Measurements from ENCODE around the gene MTMR3. TPM values are rescaled to one million over a fixed set of nuclear protein-coding genes. Genes with fewer than 3 reads are reported as not detected.

MTMR3 gene
- total RNA-seq, 2 donors from 2014 or later: 25.8 to 44.4 TPM

DNA sequence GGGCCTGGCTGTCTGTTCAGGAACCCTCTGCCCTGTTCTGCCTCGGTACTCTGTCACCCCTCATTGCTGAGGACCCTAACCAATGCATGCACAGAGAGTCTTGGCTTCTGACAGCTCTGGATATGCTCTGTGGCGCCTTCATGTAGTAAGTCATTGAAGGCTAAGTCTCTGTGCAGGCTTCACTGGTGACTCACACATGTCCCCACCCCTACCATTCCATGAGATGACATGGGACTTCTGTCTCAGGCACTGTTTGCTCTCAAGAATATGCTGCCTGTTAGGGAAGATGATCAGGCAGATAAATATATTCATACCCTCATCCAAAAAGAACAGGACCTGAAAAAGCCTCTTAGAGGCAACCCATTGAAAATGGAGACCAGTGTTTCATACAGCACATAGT is 153.7 kb downstream of the MTMR3 start:
- Mint-ChIP-seq H3K36me3 (no peaks in the 10 kb centered on the region), H3K27ac (peak overlapping the region in 1 of 2 donors; percentile 72), H3K9me3 (no peaks in the 10 kb centered on the region)
- ATAC-seq: no peak
- DNase-seq (ENCODE audit: low spot score in 2 of 2): no peak

DNA sequence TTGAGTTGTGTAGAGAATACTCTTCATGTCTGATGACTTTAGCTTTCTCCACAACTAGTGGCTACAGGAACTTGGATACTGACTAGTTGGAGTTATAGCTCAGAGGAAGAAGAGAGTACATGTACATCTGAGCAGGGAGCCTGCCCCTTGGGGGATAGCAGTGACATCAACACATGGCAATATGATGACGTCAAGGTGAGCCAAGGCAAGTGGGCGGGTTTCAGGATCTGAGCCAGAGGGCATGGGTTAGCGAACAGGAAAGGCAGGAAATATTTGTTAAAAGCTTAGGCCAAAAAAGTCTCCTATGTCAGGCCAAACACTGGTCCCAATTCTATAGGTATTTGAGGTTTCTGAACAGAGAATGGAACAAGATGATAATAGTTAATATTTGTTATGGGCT is 155.2 kb downstream of the MTMR3 start:
- Mint-ChIP-seq H3K36me3 (no peaks in the 10 kb centered on the region), H3K9me3 (no peaks in the 10 kb centered on the region), H3K27ac (no peak overlapping the region)
- ATAC-seq (no peak), DNase-seq (ENCODE audit: low spot score in 2 of 2) (no peak)

DNA sequence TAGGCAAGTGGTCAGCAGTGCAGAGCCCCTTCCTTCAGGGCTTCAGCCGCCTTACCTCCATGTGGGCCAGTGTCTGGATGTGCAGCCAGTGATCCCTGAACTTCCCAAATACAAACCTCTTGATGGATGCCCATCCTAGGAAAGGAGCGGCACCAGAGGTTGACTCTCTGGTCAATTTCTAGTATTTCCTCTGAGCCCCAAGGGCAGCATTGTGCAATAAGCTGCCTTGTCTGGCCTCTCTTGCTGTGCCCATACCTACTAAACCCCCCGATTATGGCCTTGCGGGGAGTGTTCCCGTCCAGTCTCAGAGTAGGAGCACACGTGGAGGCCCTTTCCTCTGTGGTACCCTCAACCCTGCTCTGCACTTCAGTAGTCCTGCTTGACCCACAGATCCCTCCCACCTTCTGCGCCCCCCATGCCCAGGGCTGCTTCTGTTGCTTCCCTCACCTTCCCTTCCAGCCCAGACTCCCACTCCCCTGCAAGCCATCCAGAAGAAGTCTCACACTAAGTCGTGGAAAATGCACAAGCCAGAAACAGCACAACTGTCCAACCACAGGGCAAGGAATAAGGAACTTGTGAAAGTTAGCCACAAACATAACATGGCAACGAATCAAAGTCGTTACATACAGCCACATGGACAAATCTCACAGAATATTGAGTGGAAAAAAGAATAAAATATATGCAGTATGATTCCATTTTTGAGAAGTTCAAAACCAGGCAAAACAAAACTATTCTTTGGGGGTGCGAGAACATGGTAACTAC is 157.7 kb downstream of the MTMR3 start:
- ATAC-seq: no peak

DNA sequence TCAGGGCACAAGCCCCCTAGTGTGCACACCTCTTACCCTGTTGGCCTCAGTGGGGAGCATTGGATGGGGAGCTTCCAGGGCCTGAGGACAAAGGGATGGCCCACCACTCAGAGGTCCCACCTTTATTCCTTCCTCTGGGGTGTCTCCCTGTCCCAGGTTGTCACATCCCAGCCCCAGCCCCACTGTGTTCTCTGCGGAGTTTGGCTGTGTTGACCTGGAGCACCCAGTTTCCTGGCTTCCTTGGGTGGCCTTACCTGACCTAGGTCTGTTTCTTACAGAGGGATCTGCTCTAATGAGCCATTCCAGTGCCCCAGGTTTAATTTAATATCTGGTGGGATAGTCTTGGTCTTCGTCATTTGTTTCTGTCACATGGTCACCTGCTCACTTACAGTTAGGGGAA is 158.5 kb downstream of the MTMR3 start:
- ATAC-seq: no peak
- Mint-ChIP-seq H3K9me3 (no peaks in the 10 kb centered on the region), H3K36me3 (no peaks in the 10 kb centered on the region), H3K27ac (peak overlapping the region in 1 of 2 donors; percentile 24)
- DNase-seq (ENCODE audit: low spot score in 2 of 2): no peak

More for the DNA sequence above, 157.7 kb downstream of the MTMR3 start:
- H3K27ac Mint-ChIP-seq: no peak overlapping the region
- H3K9me3 Mint-ChIP-seq: no peaks in the 10 kb centered on the region
- no peaks in the 10 kb centered on the region for H3K36me3 Mint-ChIP-seq
- DNase-seq (ENCODE audit: low spot score in 2 of 2): no peak

DNA sequence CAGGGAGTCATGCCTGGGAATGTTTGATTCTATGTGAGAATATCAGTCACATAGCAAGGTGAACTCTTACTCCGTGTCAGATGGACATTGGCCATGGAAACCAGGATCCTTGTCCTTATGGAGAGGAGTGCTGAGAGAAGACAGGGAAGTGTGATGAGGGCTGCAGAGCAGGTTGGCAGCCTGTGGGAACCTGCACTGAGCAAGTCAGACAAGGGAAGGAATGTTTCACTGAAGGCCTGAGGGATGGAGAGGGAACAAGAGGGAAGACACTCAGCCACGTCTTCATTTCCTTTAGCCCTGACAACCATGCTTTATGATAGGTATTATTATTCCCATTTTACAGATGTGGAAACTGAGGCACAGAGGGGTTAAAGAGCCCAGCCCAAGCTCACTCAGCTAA is 158.9 kb downstream of the MTMR3 start:
- Mint-ChIP-seq H3K36me3 (no peaks in the 10 kb centered on the region), H3K9me3 (no peaks in the 10 kb centered on the region), H3K27ac (peak overlapping the region in 1 of 2 donors; percentile 24)
- ATAC-seq: no peak
- DNase-seq (ENCODE audit: low spot score in 2 of 2): no peak

DNA sequence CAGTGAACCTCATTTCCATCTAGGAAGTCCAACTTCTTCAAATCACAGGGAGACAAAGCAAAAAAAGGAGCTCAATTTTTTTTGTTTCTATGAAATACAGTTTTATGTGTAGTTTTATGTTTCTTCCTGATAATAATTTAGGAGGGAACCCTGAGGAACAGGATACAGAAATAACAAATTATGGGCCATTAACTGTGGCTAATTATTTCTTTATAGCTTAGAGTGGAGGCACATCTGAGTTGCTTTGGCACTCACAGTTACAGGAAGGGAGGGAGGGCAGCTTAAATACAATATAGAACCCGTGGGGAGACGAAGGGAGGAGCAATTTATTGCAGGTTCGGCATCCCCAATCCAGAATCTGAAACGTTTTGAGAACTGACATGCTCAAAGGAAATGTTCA is 160.2 kb downstream of the MTMR3 start:
- Mint-ChIP-seq H3K36me3 (no peaks in the 10 kb centered on the region), H3K9me3 (peaks cover 0 to 3% of the 10 kb centered on the region in 2 donors), H3K27ac (peak overlapping the region in 1 of 2 donors; percentile 87)
- DNase-seq (ENCODE audit: low spot score in 2 of 2): no peak
- ATAC-seq: no peak

DNA sequence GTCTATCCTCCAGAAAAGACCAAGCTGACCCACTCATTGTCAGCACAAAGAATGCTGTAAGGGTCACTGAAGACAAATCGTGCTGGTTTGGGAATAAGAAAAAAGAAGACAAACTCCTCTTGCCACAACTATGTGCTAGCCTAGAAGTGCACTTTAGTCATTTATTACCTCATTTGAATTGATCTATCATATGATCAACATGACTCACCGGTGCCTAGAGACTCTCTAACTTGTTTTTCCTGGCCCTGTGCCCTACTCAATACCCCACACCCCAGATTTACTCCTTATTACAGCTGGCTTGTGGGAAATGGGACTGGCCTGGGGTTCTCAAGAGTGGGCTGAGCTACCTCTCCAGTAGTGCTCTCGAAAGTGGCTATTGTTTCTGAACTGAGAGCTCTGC is 161.4 kb downstream of the MTMR3 start:
- peak in 1 of 2 donors; percentile 22 for DNase-seq (ENCODE audit: low spot score in 2 of 2)
- ATAC-seq: peak; percentile 52 to 88
- H3K27ac Mint-ChIP-seq: peak overlapping the region in 1 of 2 donors; percentile 29
- no peaks in the 10 kb centered on the region for H3K36me3 Mint-ChIP-seq
- peaks cover 0 to 3% of the 10 kb centered on the region in 2 donors for H3K9me3 Mint-ChIP-seq

DNA sequence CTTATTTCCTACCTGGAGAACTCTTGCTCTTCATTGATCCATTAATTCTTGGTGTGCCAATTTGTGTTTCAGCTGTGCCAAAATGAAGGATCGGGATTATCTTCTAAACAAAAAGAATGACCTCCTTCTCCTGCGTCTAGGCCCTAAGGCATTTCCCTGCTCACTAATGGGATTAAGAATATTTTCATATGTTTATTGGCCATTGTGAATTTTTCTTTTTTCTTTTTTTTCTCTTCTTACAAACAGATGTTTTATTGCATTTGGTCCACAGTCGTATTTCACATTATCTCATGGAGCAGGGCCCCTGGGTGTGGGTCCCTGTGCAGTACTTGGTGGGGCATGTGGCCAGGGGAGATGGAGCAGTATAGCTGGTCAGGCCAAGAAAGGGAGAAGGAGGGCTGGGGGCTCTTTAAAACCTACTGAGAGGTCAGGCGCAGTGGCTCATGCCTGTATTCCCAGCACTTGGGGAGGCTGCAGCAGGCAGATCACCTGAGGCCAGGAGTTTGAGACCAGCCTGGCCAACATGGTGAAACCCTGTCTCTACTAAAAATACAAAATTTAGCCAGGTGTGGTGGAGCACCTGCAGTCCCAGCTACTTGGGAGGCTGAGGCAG is 162.0 kb downstream of the MTMR3 start:
- DNase-seq (ENCODE audit: low spot score in 2 of 2) (no peak), ATAC-seq (no peak)
- peak overlapping the region; percentile 29 to 65 for H3K27ac Mint-ChIP-seq
- H3K36me3 Mint-ChIP-seq: no peaks in the 10 kb centered on the region
- peaks cover 0 to 3% of the 10 kb centered on the region in 2 donors for H3K9me3 Mint-ChIP-seq

DNA sequence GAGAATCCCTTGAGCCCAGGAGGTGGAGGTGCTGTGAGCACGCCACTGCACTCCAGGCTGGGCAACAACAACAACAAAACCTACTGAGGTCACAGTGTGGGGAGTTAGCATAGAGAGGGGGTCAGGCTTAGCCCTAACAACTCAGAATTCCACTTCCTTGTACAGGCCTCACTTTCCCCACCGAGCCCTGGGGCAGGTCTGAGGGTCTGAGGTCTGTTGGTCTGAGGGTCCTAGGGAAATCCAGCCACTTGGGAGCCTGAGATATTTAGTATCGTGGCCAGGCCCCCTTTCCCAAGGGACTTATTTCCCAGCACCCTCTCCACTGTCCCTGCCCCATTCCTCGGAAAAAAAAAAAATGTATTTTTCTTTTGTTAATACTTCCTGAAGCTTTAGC is 162.5 kb downstream of the MTMR3 start:
- H3K9me3 Mint-ChIP-seq: peaks cover 0 to 3% of the 10 kb centered on the region in 2 donors
- no peak for ATAC-seq
- DNase-seq (ENCODE audit: low spot score in 2 of 2): no peak
- no peaks in the 10 kb centered on the region for H3K36me3 Mint-ChIP-seq
- no peak overlapping the region for H3K27ac Mint-ChIP-seq

DNA sequence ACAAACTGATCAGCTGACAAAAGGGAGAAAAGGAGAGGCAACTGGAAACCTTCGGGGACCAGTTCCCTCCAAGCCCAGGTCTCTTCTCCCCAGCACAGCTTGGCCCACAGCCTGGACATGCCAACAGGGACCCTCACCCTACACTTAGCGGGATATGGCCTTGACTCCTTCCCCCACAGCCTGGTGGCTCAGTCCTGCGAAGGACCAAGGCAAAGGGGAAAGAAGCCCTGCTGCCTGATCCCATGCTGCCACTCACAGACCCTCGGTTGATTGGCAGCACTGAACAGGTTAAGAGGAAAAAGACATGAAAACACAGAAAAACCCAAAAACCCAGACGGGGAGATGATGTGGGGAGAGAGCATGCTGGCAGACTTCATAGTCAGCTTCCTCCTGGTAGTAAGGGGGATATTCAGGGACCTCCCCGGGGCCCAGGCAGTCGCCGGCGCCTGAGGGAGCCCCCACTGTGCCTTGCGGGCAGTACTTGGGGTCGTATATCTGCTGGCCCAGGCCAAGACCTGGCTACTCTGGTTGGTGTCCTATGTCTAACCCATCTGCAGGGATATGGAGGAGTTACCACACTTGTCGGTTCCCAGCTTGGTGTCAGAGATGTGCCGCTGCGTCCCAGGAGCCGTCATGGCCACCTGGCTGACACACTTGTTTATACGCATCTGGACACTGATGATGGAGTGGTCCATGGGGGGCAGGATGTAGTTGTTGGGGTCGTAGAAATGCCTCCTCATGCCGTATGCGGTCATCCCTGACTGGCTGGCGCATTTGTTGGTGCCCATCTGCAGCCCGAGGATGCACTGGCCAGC is 163.1 kb downstream of the MTMR3 start:
- DNase-seq (ENCODE audit: low spot score in 2 of 2) (no peak), ATAC-seq (no peak)
- Mint-ChIP-seq H3K9me3 (peaks cover 0 to 3% of the 10 kb centered on the region in 2 donors), H3K36me3 (no peaks in the 10 kb centered on the region), H3K27ac (no peak overlapping the region)

DNA sequence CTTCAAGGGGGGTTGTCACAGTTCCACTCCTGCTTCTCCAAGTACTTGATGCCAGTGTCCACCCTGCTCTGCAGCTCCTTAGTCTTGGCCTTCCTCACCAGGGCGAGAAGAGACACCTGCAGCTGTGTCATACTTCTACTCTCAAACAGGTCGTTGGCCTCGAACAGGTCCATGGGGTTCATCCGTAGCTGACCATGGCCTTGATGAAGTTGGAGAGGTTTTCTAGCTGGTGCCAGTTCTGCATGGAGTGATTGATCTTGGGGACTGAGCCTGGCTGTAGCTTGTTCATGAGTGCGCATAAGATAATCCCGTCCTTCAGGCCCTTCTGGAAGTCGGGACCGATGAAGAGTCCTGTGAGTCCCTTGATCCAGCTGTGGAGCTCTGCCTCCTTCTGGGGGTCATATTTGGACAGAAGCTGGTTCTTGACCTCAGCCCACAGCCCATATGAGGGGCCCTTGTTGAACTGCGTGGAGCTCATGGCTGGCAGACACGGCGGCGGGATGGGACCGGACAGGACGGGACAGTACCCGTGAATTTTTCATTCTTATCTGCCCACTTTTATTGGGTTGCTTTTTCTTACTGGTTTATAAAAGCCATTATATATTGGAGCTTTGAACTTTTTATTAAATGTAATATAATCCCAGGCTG is 163.9 kb downstream of the MTMR3 start:
- DNase-seq (ENCODE audit: low spot score in 2 of 2) (no peak), ATAC-seq (no peak)
- Mint-ChIP-seq H3K27ac (no peak overlapping the region), H3K9me3 (peaks cover 0 to 3% of the 10 kb centered on the region in 2 donors), H3K36me3 (no peaks in the 10 kb centered on the region)

DNA sequence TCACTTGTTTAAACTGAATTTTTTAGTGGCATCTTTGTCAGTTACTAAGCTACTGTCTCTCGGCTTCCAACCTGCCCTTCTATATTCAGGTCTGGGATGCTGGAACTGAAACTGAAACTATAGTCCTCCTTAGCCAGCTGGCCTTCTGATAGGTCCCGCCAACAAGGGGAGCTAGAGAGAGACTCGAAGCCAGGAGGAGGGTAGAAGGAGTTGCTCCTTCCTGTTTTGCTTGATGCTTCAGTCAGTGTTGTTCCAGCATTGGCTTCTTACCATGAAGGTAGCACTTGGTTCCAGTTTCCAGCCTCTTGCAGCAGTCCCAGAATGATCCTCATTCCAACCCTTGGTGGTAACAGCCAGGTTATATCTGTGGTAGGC is 164.4 kb downstream of the MTMR3 start:
- peaks cover 0 to 3% of the 10 kb centered on the region in 2 donors for H3K9me3 Mint-ChIP-seq
- no peak for DNase-seq (ENCODE audit: low spot score in 2 of 2)
- no peaks in the 10 kb centered on the region for H3K36me3 Mint-ChIP-seq
- peak in 1 of 2 donors; percentile 52 for ATAC-seq
- H3K27ac Mint-ChIP-seq: no peak overlapping the region

DNA sequence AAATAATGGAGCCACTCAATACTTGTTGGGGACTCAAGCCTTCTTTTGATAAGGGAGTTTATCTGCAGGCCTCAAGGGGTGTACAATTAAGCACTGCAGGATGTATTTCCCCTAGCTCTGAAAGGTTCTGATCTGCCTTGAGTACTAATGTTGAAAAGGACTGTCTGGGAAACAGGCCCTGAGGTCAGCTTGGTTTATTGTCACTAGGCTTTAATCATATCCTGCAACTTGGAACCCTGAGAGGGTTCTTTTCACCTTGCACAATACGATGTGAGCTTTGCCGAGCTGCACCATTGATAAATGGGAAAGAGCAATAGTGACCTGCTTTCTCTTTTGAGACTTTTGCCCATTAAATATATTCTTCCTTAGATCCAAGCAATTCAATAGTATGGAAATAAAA is 165.7 kb downstream of the MTMR3 start:
- Mint-ChIP-seq H3K27ac (no peak overlapping the region), H3K9me3 (peaks cover 0 to 3% of the 10 kb centered on the region in 2 donors), H3K36me3 (no peaks in the 10 kb centered on the region)
- no peak for ATAC-seq
- no peak for DNase-seq (ENCODE audit: low spot score in 2 of 2)

DNA sequence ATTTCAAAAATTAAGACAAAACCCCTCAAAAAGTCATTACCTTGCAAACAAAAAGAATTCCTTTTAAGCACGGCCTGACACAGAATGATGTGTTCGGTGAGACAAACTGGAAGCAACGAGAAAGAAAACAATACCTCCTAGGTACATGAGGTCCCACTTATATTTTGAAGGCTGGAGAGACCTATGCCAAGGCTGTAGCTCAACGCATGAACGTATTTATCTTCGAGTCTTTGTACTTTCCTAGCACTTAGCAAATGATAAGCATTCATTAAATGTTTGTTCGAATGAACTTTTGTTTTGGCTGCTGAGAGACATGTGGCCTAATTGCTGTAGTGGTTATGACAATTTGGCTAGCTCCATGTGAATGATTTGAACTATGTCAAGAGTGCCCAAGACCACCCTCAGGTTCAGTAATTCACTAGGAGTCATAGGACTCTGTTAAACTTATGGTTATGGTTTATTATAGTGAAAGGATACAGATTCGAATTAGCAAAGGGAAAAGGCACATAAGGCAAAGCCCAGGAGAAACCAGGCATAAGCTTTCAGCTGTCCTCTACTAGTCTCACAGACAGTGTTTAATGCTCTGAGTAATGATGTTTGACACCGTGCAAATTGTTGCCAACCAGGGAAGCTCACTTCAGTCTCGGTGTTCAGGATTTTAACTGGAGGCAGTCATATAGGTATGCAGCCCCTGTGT is 171.2 kb downstream of the MTMR3 start:
- no peak for ATAC-seq

DNA sequence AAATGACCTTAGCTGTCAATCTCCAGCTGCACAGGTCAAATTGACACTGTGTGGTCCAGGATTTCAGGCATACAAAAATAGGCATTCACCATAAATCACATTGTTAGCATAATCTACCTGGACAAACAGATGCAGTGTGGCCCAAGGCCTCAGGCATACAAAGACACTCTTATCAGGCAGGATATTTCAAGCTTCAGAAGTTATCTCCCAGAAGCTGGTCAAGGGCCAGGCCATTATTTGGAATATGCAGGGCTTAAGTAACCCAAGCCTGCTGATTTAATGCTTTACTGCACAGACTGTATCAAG is 171.7 kb downstream of the MTMR3 start:
- Mint-ChIP-seq H3K9me3 (peaks cover 4 to 5% of the 10 kb centered on the region in 2 donors), H3K27ac (no peak overlapping the region), H3K36me3 (peaks cover 5% of the 10 kb centered on the region in 2 donors)
- ATAC-seq: no peak
- DNase-seq (ENCODE audit: low spot score in 2 of 2): no peak

More for the DNA sequence above, 171.2 kb downstream of the MTMR3 start:
- DNase-seq (ENCODE audit: low spot score in 2 of 2): no peak
- peaks cover 5% of the 10 kb centered on the region in 2 donors for H3K36me3 Mint-ChIP-seq
- peaks cover 4 to 5% of the 10 kb centered on the region in 2 donors for H3K9me3 Mint-ChIP-seq
- H3K27ac Mint-ChIP-seq: no peak overlapping the region

DNA sequence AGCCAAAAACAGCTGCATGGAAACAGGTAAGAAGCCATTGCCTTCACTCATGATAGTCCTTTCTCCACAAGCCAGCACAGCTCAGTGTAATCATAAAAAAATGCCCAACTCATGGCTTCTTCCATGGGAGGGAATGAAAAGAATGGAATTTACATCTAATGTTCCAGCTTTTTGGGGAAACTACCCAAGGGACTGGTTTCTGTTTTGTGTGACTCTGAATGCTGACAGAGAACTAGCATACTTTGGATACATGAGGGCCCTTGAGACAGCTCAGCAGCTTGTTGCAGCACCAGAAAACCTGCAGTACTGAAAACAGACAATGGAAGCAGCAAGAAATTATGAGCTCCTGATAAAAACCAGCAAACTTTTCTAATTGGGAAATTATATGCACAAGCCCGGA is 173.0 kb downstream of the MTMR3 start:
- H3K27ac Mint-ChIP-seq: no peak overlapping the region
- DNase-seq (ENCODE audit: low spot score in 2 of 2) (no peak), ATAC-seq (no peak)
- H3K36me3 Mint-ChIP-seq: peaks cover 5% of the 10 kb centered on the region in 2 donors
- H3K9me3 Mint-ChIP-seq: peaks cover 4 to 5% of the 10 kb centered on the region in 2 donors

Measured in activated naive CD4-positive, alpha-beta T cell treated with anti-CD3 and anti-CD28 coated beads, Interleukin-2, amount 50 U/mL, for 72 hours (primary cell).